ENCODE measurements around the gene PUM1. TPM values are rescaled to one million over a fixed set of nuclear protein-coding genes. Genes with fewer than 3 reads are reported as not detected.

The PUM1 gene
- total and polyA plus RNA-seq, 2 of the 8 experiments (the other 6 are each of a cell fraction or from before 2014, with no cell fraction given), result 122 to 177 TPM

DNA sequence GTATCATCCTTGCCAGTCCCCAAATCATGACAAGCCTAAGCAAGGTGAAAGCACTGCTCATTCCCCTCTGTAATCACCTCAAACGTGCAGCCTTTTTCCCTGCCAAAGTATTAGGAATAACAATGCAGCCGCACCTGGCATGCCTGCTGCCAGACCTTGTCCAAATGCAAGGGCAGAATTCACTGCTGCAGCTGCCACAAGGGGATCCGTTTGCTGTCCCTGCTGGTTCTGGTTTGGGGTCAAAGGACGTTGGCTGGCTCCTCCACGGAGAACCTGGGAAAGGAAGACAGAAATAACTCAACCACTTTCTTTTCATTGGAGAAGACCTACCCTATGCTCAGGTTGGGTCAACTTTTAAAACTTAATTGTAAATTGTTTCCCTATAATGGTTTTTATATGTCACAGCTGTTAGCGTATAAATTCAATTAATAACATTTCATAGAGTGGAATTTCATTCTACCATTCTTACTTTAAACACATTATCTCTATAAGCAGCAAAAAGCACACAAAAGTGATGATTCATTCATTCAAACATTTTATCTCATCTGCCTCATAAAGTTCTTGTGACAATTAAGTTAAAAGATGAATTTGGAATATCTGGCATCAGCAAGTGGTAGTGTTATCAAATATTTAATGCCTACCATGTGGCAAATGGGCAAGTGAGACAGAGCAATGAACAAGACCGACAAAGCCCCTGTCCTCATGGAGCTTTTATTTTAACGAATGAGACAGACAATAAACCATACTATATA is 97.1 kb downstream of the PUM1 start (continued):
- TF ChIP-seq CHD2 (IDR thresholded peaks at IDR 0.05; ENCODE audit: low read length) (no peak), TAF7 (optimal IDR thresholded peaks at IDR 0.05; ENCODE audit: borderline replicate concordance, low read depth, low read length) (no peak), TAF1 (IDR thresholded peaks at IDR 0.05; ENCODE audit: low read depth, low read length) (no peak), SUZ12 (IDR thresholded peaks at IDR 0.05; ENCODE audit: low read length) (no peak), POLR2A (IDR thresholded peaks at IDR 0.05; ENCODE audit: control extremely low read depth in 1 of 2, low read depth in 2 of 2, low read length in 2 of 2) (no peak), SAP30 (IDR thresholded peaks at IDR 0.05; ENCODE audit: insufficient read depth, insufficient replicate concordance, low read length) (no peak), CEBPB (IDR thresholded peaks at IDR 0.05; ENCODE audit: low read depth, low read length) (no peak), RFX5 (IDR thresholded peaks at IDR 0.05; ENCODE audit: borderline replicate concordance, low read depth, low read length) (no peak), GTF2F1 (IDR thresholded peaks at IDR 0.05; ENCODE audit: borderline replicate concordance, low read depth, low read length) (no peak), TCF12 (IDR thresholded peaks at IDR 0.05; ENCODE audit: low read depth, low read length) (no peak)

All from H1 (cell line).